SU-DHL-6 (cell line): Measurements from ENCODE around the gene ZCCHC24.

Experiments used
- H2AFZ ChIP-seq: fragments of 200-600 bp; sonication (generic); 2 replicates; pipeline ENCODE4 v1.6.1; 2014; ENCODE audit warnings: low read depth, mild to moderate bottlenecking, moderate library complexity, mixed read lengths, antibody characterized with exemption, low read length; ENCODE audit not compliant: severe bottlenecking
- H3F3A ChIP-seq: fragments of 200-600 bp; shearing (Covaris generic); 2 replicates; pipeline ENCODE4 v1.6.0; 2016; ENCODE audit warnings: antibody characterized with exemption, mild to moderate bottlenecking; ENCODE audit not compliant: insufficient read depth
- H3K27ac ChIP-seq: fragments of 200-600 bp; sonication (generic); 2 replicates; pipeline ENCODE4 v1.5.1; 2016; ENCODE audit warnings: low read depth, mild to moderate bottlenecking, low read length, moderate library complexity, mixed read lengths
- H3K27me3 ChIP-seq: fragments of 200-600 bp; sonication (generic), shearing (Covaris generic); 2 replicates; pipeline ENCODE4 v1.6.0; 2014; ENCODE audit warnings: mild to moderate bottlenecking, low read length
- H3K36me3 ChIP-seq: fragments of 200-600 bp; sonication (generic); 2 replicates; pipeline ENCODE4 v1.6.1; 2014; ENCODE audit warnings: mild to moderate bottlenecking, low read length, mixed read lengths
- H3K4me2 ChIP-seq: fragments of 300-600, 200-600 bp; shearing (Covaris generic), sonication (generic); 2 replicates; pipeline ENCODE4 v1.6.0; 2014; ENCODE audit warnings: low read length, low read depth, mild to moderate bottlenecking; ENCODE audit not compliant: poor library complexity, severe bottlenecking
- H3K4me3 ChIP-seq: fragments of 200-600 bp; sonication (generic); 2 replicates; pipeline ENCODE4 v1.5.1; 2014; ENCODE audit warnings: antibody characterized with exemption, low read length, mild to moderate bottlenecking, mixed read lengths; ENCODE audit not compliant: insufficient read depth, poor library complexity, severe bottlenecking
- H3K79me2 ChIP-seq: fragments of 200-600 bp; sonication (generic); 2 replicates; pipeline ENCODE4 v1.6.1; 2014; ENCODE audit warnings: mild to moderate bottlenecking, low read length, moderate library complexity; ENCODE audit not compliant: insufficient read depth
- H3K9ac ChIP-seq: fragments of 200-600 bp; sonication (generic); 2 replicates; pipeline ENCODE4 v1.7.0; 2014; ENCODE audit warnings: mild to moderate bottlenecking, low read length
- H3K9me2 ChIP-seq: fragments of 200-600 bp; sonication (generic); replicated peaks from 2 replicates; pipeline ENCODE4 v1.6.1; 2014; ENCODE audit warnings: low read length; ENCODE audit not compliant: insufficient read depth
- H3K9me3 ChIP-seq: fragments of 200-600 bp; sonication (generic); 2 replicates; pipeline ENCODE4 v1.6.1; 2014; ENCODE audit warnings: low read length, mixed read lengths; ENCODE audit not compliant: insufficient read depth
- H4K20me1 ChIP-seq: fragments of 200-600 bp; sonication (generic); 2 replicates; pipeline ENCODE4 v1.6.1; 2014; ENCODE audit warnings: low read depth, mild to moderate bottlenecking, antibody characterized with exemption, low read length, moderate library complexity, mixed read lengths
- EZH2phosphoT487 ChIP-seq: fragments of 200-600 bp; sonication (generic), shearing (Covaris generic); conservative IDR thresholded peaks from 2 replicates; pipeline ENCODE4 v1.6.1; 2018; ENCODE audit warnings: mild to moderate bottlenecking, antibody characterized with exemption, low read length, moderate library complexity, mixed read lengths
- TF ChIP-seq, protein P1 (sequence below): fragments of 200-600 bp; sonication (generic); IDR thresholded peaks from one replicate; pipeline ENCODE4 v1.5.1; 2017; ENCODE audit warnings: antibody characterized with exemption, mild to moderate bottlenecking, low read length, moderate library complexity; ENCODE audit not compliant: insufficient read depth, poor library complexity, severe bottlenecking

Gene ZCCHC24

DNA sequence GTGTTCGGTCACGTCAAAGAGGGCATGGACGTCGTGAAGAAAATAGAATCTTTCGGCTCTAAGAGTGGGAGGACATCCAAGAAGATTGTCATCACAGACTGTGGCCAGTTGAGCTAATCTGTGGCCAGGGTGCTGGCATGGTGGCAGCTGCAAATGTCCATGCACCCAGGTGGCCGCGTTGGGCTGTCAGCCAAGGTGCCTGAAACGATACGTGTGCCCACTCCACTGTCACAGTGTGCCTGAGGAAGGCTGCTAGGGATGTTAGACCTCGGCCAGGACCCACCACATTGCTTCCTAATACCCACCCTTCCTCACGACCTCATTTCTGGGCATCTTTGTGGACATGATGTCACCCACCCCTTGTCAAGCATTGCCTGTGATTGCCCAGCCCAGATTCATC, 91.7 kb downstream of the ZCCHC24 start:
- Histone ChIP-seq H3K9ac (no peak overlapping the region), H3K79me2 (peaks cover 12% of the 10 kb centered on the region), H3K27ac (no peak overlapping the region), H3F3A (no peaks in the 10 kb centered on the region), H3K36me3 (peaks cover 6% of the 10 kb centered on the region; the same call in 1 of the 2 replicates), H3K9me3 (no peaks in the 10 kb centered on the region), H3K4me3 (no peak overlapping the region), H3K27me3 (no peaks in the 10 kb centered on the region), H3K4me2 (no peak overlapping the region), H2AFZ (no peak overlapping the region), H4K20me1 (peaks cover 11% of the 10 kb centered on the region; the same call in 1 of the 2 replicates), H3K9me2 (no peaks in the 10 kb centered on the region)
- TF ChIP-seq, protein P1, sequence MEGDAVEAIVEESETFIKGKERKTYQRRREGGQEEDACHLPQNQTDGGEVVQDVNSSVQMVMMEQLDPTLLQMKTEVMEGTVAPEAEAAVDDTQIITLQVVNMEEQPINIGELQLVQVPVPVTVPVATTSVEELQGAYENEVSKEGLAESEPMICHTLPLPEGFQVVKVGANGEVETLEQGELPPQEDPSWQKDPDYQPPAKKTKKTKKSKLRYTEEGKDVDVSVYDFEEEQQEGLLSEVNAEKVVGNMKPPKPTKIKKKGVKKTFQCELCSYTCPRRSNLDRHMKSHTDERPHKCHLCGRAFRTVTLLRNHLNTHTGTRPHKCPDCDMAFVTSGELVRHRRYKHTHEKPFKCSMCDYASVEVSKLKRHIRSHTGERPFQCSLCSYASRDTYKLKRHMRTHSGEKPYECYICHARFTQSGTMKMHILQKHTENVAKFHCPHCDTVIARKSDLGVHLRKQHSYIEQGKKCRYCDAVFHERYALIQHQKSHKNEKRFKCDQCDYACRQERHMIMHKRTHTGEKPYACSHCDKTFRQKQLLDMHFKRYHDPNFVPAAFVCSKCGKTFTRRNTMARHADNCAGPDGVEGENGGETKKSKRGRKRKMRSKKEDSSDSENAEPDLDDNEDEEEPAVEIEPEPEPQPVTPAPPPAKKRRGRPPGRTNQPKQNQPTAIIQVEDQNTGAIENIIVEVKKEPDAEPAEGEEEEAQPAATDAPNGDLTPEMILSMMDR = no peak
- TF ChIP-seq EZH2phosphoT487 = no peak

DNA sequence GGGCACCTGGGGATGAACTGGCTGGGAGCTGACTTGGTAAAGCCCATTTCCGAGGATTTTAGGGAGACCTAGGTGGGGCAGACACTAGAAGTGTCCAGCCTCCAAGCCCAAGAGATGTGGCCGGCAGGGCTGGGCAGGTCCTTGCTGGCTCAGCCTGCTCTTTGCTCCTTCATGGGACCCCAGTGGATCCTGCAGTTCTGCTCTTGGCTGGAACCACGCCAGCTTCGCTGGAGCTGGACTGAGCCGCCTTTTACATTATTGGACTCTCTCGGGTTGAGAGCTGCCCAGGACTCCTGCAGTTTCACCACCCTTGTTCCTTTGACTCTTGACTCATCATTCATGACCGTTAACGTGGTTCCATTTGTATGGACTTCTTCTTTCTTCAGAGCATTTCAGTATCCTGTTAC, 92.4 kb downstream of the ZCCHC24 start:
- Histone ChIP-seq H2AFZ (no peak overlapping the region), H3K9me3 (no peaks in the 10 kb centered on the region), H3K9ac (no peak overlapping the region), H3K9me2 (no peaks in the 10 kb centered on the region), H3K79me2 (peaks cover 19% of the 10 kb centered on the region), H3K4me3 (no peak overlapping the region), H3F3A (no peaks in the 10 kb centered on the region), H3K4me2 (no peak overlapping the region), H3K27ac (no peak overlapping the region), H3K27me3 (no peaks in the 10 kb centered on the region), H3K36me3 (peaks cover 6% of the 10 kb centered on the region; the same call in 1 of the 2 replicates), H4K20me1 (peaks cover 16% of the 10 kb centered on the region; the same call in 1 of the 2 replicates)
- no peak for TF ChIP-seq EZH2phosphoT487
- TF ChIP-seq, protein P1 = no peak

DNA sequence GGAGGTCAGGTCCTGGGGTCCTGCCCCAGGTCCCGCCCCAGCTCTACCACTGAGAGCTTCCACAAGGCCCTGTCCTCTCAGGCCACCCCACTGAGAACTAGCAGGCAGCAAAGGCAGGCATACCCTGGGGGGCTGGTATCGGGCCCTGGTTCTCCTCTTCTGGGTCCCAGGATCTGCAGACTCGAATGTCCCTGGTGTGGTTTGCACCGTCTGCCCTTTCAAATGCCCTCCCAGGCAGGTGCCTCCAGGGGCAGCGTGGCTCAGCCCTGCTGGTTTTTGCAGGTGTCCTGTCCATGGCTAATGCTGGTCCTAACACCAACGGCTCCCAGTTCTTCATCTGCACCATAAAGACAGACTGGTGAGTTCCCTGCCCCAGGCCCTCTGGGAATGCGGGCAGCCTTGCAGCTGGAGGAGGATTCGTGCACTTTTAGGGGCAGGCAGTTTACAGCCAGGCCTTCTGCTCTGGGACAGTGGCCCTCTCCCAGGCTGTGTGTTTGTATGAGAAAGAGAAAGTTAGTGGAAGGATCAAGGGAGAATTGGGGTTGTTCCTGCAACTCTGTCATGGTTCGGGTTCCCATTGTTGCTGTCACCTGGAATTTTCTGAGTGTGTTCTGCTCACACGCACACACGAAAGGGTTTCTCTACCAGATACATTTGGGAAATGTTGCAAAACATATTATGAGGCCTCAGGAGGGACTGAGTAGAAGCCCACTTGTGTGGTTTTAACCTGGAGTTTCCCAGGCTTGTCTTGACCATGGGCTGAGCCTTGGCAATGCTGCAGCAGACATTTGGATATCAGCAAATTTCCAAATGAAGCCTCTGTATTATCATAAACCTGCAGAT, 93.2 kb downstream of the ZCCHC24 start:
- TF ChIP-seq, protein P1 = no peak
- TF ChIP-seq EZH2phosphoT487 = no peak
- Histone ChIP-seq H2AFZ (no peak overlapping the region), H3K4me2 (no peak overlapping the region), H3K27ac (no peak overlapping the region), H3K9ac (no peak overlapping the region), H3K79me2 (peaks cover 26% of the 10 kb centered on the region), H3F3A (no peaks in the 10 kb centered on the region; the same call in 1 of the 2 replicates), H3K27me3 (no peaks in the 10 kb centered on the region), H3K4me3 (no peak overlapping the region), H3K36me3 (peaks cover 6% of the 10 kb centered on the region; the same call in 1 of the 2 replicates), H3K9me2 (no peaks in the 10 kb centered on the region), H3K9me3 (no peaks in the 10 kb centered on the region), H4K20me1 (peaks cover 16% of the 10 kb centered on the region; the same call in 1 of the 2 replicates)
